Measurements from ENCODE around the gene SHTN1. TPM values are rescaled to one million over a fixed set of nuclear protein-coding genes. Genes with fewer than 3 reads are reported as not detected.

SHTN1 gene
- total and polyA plus RNA-seq, 2 donors (not counting 1 experiment from before 2014, with no cell fraction given), result 0.06 to 0.34 TPM

GRCh38 chr10:116886772-116887171, 118.2 kb downstream of the SHTN1 start:
- Histone ChIP-seq H3K27ac (ENCODE audit: low read length in 2 of 2) (no peak overlapping the region), H2AFZ (ENCODE audit: insufficient read depth, low read depth, low read length, poor library complexity, severe bottlenecking) (no peak overlapping the region), H3K4me2 (replicated peaks; ENCODE audit: low read depth, low read length, poor library complexity, severe bottlenecking) (no peak overlapping the region), H3K4me3 (ENCODE audit: control extremely low read depth in 1 of 5, extremely low read depth in 1 of 5, insufficient read depth in 1 of 5, low read depth in 2 of 5, low read length in 4 of 5) (no peak overlapping the region), H3K9ac (ENCODE audit: low read length) (no peak overlapping the region), H3K9me3 (ENCODE audit: control extremely low read depth in 1 of 3, control insufficient read depth in 2 of 3, insufficient read depth in 1 of 3, low read length in 2 of 3) (no peaks in the 10 kb centered on the region), H3K27me3 (replicated peaks in 1 of 4; ENCODE audit: control extremely low read depth in 1 of 4, control insufficient read depth in 3 of 4, insufficient read depth in 4 of 4, low read length in 3 of 4) (peaks cover 0 to 3% (median 1%) of the 10 kb centered on the region in 4 experiments), H3K4me1 (ENCODE audit: control insufficient read depth in 2 of 2, insufficient read depth in 2 of 2, low read length in 2 of 2) (no peaks in the 10 kb centered on the region), H4K20me1 (ENCODE audit: control insufficient read depth, insufficient read depth, low read length, poor library complexity, severe bottlenecking) (no peaks in the 10 kb centered on the region), H3K79me2 (ENCODE audit: control insufficient read depth, insufficient read depth, low read length) (no peaks in the 10 kb centered on the region), H3K36me3 (replicated peaks in 1 of 2; ENCODE audit: control extremely low read depth in 1 of 2, control insufficient read depth in 1 of 2, extremely low read depth in 1 of 2, insufficient read depth in 2 of 2, low read length in 1 of 2) (no peaks in the 10 kb centered on the region)
- Mint-ChIP-seq H3K4me1 (no peaks in the 10 kb centered on the region), H3K27ac (no peak overlapping the region), H3K4me3 (no peak overlapping the region), H3K27me3 (peaks cover 21% of the 10 kb centered on the region), H3K9me3 (ENCODE audit: insufficient read depth) (no peaks in the 10 kb centered on the region)
- 81% methylated on average over 3 of the region's 4 CpGs for WGBS (ENCODE audit: insufficient coverage)
- POLR2A ChIA-PET, result no interaction called here
- ATAC-seq (ENCODE audit: low read depth) (no peak), DNase-seq (no peak)
- CTCF ChIA-PET, result no interaction called here
- intact Hi-C loops (cut with micrococcal nuclease), result no loop called here
- TF ChIP-seq, protein P1, sequence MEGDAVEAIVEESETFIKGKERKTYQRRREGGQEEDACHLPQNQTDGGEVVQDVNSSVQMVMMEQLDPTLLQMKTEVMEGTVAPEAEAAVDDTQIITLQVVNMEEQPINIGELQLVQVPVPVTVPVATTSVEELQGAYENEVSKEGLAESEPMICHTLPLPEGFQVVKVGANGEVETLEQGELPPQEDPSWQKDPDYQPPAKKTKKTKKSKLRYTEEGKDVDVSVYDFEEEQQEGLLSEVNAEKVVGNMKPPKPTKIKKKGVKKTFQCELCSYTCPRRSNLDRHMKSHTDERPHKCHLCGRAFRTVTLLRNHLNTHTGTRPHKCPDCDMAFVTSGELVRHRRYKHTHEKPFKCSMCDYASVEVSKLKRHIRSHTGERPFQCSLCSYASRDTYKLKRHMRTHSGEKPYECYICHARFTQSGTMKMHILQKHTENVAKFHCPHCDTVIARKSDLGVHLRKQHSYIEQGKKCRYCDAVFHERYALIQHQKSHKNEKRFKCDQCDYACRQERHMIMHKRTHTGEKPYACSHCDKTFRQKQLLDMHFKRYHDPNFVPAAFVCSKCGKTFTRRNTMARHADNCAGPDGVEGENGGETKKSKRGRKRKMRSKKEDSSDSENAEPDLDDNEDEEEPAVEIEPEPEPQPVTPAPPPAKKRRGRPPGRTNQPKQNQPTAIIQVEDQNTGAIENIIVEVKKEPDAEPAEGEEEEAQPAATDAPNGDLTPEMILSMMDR (IDR thresholded peaks at IDR 0.05), result no peak
- no peak for TF ChIP-seq EZH2 (IDR thresholded peaks at IDR 0.05; ENCODE audit: borderline replicate concordance, insufficient read depth, low read depth, low read length, poor library complexity, severe bottlenecking)

DNA sequence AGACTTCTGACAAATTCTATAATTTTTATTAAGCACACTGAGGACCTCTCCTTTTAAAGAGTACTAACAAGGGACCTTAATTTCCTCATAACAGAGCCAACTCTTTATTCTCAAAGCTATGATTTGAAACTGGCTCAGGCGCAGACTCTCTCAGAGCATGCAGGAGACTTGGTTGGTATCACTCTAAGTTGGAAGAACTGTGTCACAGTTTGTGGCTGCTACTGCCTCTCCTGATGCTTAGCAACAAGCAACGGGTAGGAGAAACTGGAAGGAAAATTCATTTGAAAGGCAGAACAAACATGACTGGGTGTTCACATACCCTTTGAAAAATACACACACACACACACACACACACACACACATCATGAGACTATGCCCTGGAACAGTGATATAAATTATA, 122.3 kb downstream of the SHTN1 start:
- WGBS (ENCODE audit: insufficient coverage), result no CpG with 5 or more reads among the region's 2 CpGs

More for the DNA sequence above, 122.3 kb downstream of the SHTN1 start:
- no peaks in the 10 kb centered on the region for H3K9me3 ChIP-seq (ENCODE audit: control extremely low read depth in 1 of 3, control insufficient read depth in 2 of 3, insufficient read depth in 1 of 3, low read length in 2 of 3)
- CTCF ChIA-PET, result no interaction called here
- no peak overlapping the region for H3K4me3 ChIP-seq (ENCODE audit: control extremely low read depth in 1 of 5, extremely low read depth in 1 of 5, insufficient read depth in 1 of 5, low read depth in 2 of 5, low read length in 4 of 5)
- H2AFZ ChIP-seq (ENCODE audit: insufficient read depth, low read depth, low read length, poor library complexity, severe bottlenecking), result no peak overlapping the region
- TF ChIP-seq, protein P1 (IDR thresholded peaks at IDR 0.05), result no peak
- no peak for TF ChIP-seq EZH2 (IDR thresholded peaks at IDR 0.05; ENCODE audit: borderline replicate concordance, insufficient read depth, low read depth, low read length, poor library complexity, severe bottlenecking)
- peaks cover 0 to 2% (median under 1%) of the 10 kb centered on the region in 4 experiments for H3K27me3 ChIP-seq (replicated peaks in 1 of 4; ENCODE audit: control extremely low read depth in 1 of 4, control insufficient read depth in 3 of 4, insufficient read depth in 4 of 4, low read length in 3 of 4)
- no peaks in the 10 kb centered on the region for H3K4me1 ChIP-seq (ENCODE audit: control insufficient read depth in 2 of 2, insufficient read depth in 2 of 2, low read length in 2 of 2)
- no peaks in the 10 kb centered on the region for H3K79me2 ChIP-seq (ENCODE audit: control insufficient read depth, insufficient read depth, low read length)
- no peaks in the 10 kb centered on the region for H4K20me1 ChIP-seq (ENCODE audit: control insufficient read depth, insufficient read depth, low read length, poor library complexity, severe bottlenecking)
- H3K27me3 Mint-ChIP-seq, result peaks cover 12% of the 10 kb centered on the region
- DNase-seq (no peak), ATAC-seq (ENCODE audit: low read depth) (no peak)
- H3K27ac ChIP-seq (ENCODE audit: low read length in 2 of 2), result no peak overlapping the region
- intact Hi-C loops (cut with micrococcal nuclease), result no loop called here
- H3K4me2 ChIP-seq (replicated peaks; ENCODE audit: low read depth, low read length, poor library complexity, severe bottlenecking), result no peak overlapping the region
- no peak overlapping the region for H3K9ac ChIP-seq (ENCODE audit: low read length)
- no peaks in the 10 kb centered on the region for H3K9me3 Mint-ChIP-seq (ENCODE audit: insufficient read depth)
- H3K27ac Mint-ChIP-seq, result no peak overlapping the region
- no peaks in the 10 kb centered on the region for H3K36me3 ChIP-seq (replicated peaks in 1 of 2; ENCODE audit: control extremely low read depth in 1 of 2, control insufficient read depth in 1 of 2, extremely low read depth in 1 of 2, insufficient read depth in 2 of 2, low read length in 1 of 2)
- H3K4me1 Mint-ChIP-seq, result no peaks in the 10 kb centered on the region
- POLR2A ChIA-PET, result no interaction called here
- H3K4me3 Mint-ChIP-seq, result no peak overlapping the region

Measured in B cell (primary cell).